HepG2 (cell line): ENCODE measurements around the gene MTIF3. TPM values are rescaled to one million over a fixed set of nuclear protein-coding genes. Genes with fewer than 3 reads are reported as not detected.

Experiments used
- ARID2 ChIP-seq: sonication (generic); formaldehyde crosslinking; IDR thresholded peaks from 2 replicates; pipeline ENCODE4 v1.8.1; 2022; ENCODE audit warnings: mild to moderate bottlenecking, missing genetic modification reagents, borderline replicate concordance
- ARNT2 ChIP-seq: sonication (generic); formaldehyde crosslinking; IDR thresholded peaks from 2 replicates; pipeline ENCODE4 v1.8.0; 2022; ENCODE audit warnings: mild to moderate bottlenecking, low read depth, missing genetic modification reagents, moderate library complexity
- FOXK1 ChIP-seq: sonication (generic); formaldehyde crosslinking; IDR thresholded peaks from 2 replicates; pipeline ENCODE4 v1.4.0; 2020; ENCODE audit warnings: low read depth, missing genetic modification reagents, borderline replicate concordance
- HDAC6 ChIP-seq: fragments of 200-600 bp; sonication (generic); IDR thresholded peaks from 2 replicates; pipeline ENCODE4 v1.7.0; 2017; ENCODE audit warnings: mild to moderate bottlenecking, antibody characterized with exemption, low read length, low read depth
- HMG20B ChIP-seq: conservative IDR thresholded peaks from 2 replicates; pipeline ENCODE4 v1.6.1; 2016; ENCODE audit warnings: missing genetic modification reagents, missing compliant biosample characterization
- NFKBIZ ChIP-seq: IDR thresholded peaks from 2 replicates; pipeline ENCODE4 v1.6.1; 2018; ENCODE audit warnings: missing genetic modification reagents, missing compliant biosample characterization
- NFYC ChIP-seq: IDR thresholded peaks from 2 replicates; pipeline ENCODE4 v1.6.1; 2016; ENCODE audit warnings: missing genetic modification reagents, missing compliant biosample characterization
- PHF21A ChIP-seq: sonication (generic); formaldehyde crosslinking; IDR thresholded peaks from 2 replicates; pipeline ENCODE4 v1.5.0; 2020; ENCODE audit warnings: mild to moderate bottlenecking, missing genetic modification reagents
- SMYD3 ChIP-seq: sonication (generic); formaldehyde crosslinking; IDR thresholded peaks from 2 replicates; pipeline ENCODE4 v1.8.1; 2023; ENCODE audit warnings: mild to moderate bottlenecking, missing genetic modification reagents
- SOX6 ChIP-seq, 2 experiments: fragments of 450-650 bp in 1 of 2; sonication (generic) in 1 of 2; formaldehyde crosslinking in 1 of 2; IDR thresholded peaks; 2 replicates each; pipeline versions ENCODE4 v1.4.0 to v1.6.1; 2017 to 2020; ENCODE audit warnings: antibody characterized with exemption in 1 of 2, mild to moderate bottlenecking in 1 of 2, missing genetic modification reagents in 1 of 2
- SSRP1 ChIP-seq: IDR thresholded peaks from 2 replicates; pipeline ENCODE4 v1.6.1; 2016; ENCODE audit warnings: control low read depth
- TARDBP ChIP-seq: sonication (generic); formaldehyde crosslinking; IDR thresholded peaks from 2 replicates; pipeline ENCODE4 v1.8.0; 2022; ENCODE audit warnings: mild to moderate bottlenecking, missing genetic modification reagents
- TCF12 ChIP-seq, 2 experiments: fragments of 450-650 bp in 1 of 2; sonication (generic) in 1 of 2; formaldehyde crosslinking in 1 of 2; IDR thresholded peaks; 2 replicates each; pipeline versions ENCODE4 v1.6.1 to v1.8.0; 2017 to 2022; ENCODE audit warnings: antibody characterized with exemption in 1 of 2, mild to moderate bottlenecking in 1 of 2, missing genetic modification reagents in 1 of 2, moderate library complexity in 1 of 2
- TRIM24 ChIP-seq: sonication (generic); formaldehyde crosslinking; IDR thresholded peaks from 2 replicates; pipeline ENCODE4 v1.8.0; 2022; ENCODE audit warnings: mild to moderate bottlenecking, missing genetic modification reagents
- ZFP1 ChIP-seq: IDR thresholded peaks from 2 replicates; pipeline ENCODE4 v1.6.1; 2016
- ZNF235 ChIP-seq: sonication (generic); formaldehyde crosslinking; IDR thresholded peaks from 2 replicates; pipeline ENCODE4 v1.8.1; 2023; ENCODE audit warnings: mild to moderate bottlenecking, missing genetic modification reagents, borderline replicate concordance
- ZNF33A ChIP-seq: sonication (generic); formaldehyde crosslinking; IDR thresholded peaks from 2 replicates; pipeline ENCODE4 v1.5.1; 2020; ENCODE audit warnings: missing genetic modification reagents, mild to moderate bottlenecking, moderate library complexity, borderline replicate concordance
- ZNF530 ChIP-seq: sonication (generic); formaldehyde crosslinking; IDR thresholded peaks from 2 replicates; pipeline ENCODE4 v1.5.0; 2020; ENCODE audit warnings: low read depth, mild to moderate bottlenecking, missing genetic modification reagents
- ZNF562 ChIP-seq: sonication (generic); formaldehyde crosslinking; IDR thresholded peaks from 2 replicates; pipeline ENCODE4 v1.8.0; 2022; ENCODE audit warnings: missing genetic modification reagents, borderline replicate concordance
- ZNF841 ChIP-seq: sonication (generic); formaldehyde crosslinking; IDR thresholded peaks from 2 replicates; pipeline ENCODE4 v1.8.1; 2023; ENCODE audit warnings: missing genetic modification reagents, borderline replicate concordance
- polyA plus RNA-seq, 8 experiments: library from polyadenylated mRNA; depleted of rRNA in 3 of 8; stranded (reverse) in 7 of 8; unstranded in 1 of 8; fragments of >200 nt; fragmentation: Illumina TruSeq in 4 of 8; extraction: Trizol in 4 of 8; gene quantifications; 2 replicates each; pipeline versions ENCODE4 v1.2.1 to v1.2.3, GENCODE V29; 2011 to 2016; ENCODE audit warnings: low read depth in 4 of 8, missing spikeins in 1 of 8, mixed read lengths in 1 of 8; ENCODE audit not compliant: insufficient read depth in 1 of 8
- total RNA-seq, 5 experiments: library from RNA; depleted of rRNA; stranded (reverse); fragments of >200 nt; fragmentation: Illumina TruSeq; extraction: Trizol; gene quantifications; 2 replicates each; pipeline ENCODE4 v1.2.3, GENCODE V29; 2016; ENCODE audit warnings: low read depth in 1 of 5
- TF ChIP-seq, protein P1 (sequence below): sonication (generic); formaldehyde crosslinking; IDR thresholded peaks from 2 replicates; pipeline ENCODE4 v1.4.0; 2020; ENCODE audit warnings: missing genetic modification reagents
- TF ChIP-seq, protein P2 (sequence below): IDR thresholded peaks from 2 replicates; pipeline ENCODE4 v1.6.1; 2018; ENCODE audit warnings: missing genetic modification reagents, mild to moderate bottlenecking, missing compliant biosample characterization
- TF ChIP-seq, protein P3 (sequence below): sonication (generic); formaldehyde crosslinking; IDR thresholded peaks from 2 replicates; pipeline ENCODE4 v1.5.0; 2020; ENCODE audit warnings: missing genetic modification reagents

The MTIF3 gene
- total and polyA plus RNA-seq, 2 of the 13 experiments (the other 11 are each of a cell fraction or from before 2014, with no cell fraction given) = 33.7 to 40.6 TPM

DNA sequence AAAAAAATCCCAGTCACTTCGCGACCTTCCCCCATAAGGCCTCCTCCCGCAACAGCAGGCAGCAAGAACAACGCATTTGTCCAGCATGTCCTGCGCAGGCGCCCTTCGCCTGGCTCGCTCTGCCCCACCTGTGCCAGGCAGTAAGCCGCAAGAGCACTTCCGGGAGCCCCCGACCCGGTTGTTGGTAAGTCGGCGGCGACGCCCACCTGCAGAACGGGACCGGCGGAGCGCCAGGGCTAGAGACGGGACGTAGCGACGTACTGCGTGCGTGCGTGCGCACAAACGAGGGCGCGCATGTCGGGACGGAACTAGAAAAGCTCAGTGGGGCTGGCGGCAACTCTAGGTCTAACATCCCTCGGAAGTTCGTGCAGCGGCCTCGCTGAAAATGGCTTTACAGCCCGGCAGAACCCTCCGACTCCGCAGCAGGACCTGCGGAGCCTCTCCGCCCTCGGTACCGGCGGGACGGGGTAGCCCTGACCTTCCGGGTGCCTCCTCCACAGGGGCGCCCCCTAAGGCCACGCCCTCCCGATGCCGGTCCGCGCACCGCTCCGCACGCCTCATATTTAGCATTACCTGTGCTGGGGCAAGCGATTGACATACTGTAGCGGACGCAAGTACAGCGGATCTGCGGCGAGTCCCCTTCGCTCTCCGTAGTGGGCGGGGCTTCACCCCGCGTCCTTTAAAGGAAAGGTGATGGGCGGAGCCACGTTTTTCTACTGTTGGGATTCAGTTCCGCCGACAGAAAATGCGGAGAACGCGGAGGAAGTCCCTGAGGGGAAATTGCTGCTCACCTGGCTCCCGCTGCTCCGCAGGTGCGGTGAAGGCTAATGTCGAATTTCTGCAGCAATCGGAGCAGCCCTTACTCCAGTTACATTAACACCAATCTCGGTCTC is at the start of gene MTIF3 (continued):
- TF ChIP-seq FOXK1 (CRISPR knock-in tag) (peak; percentile 38), ARNT2 (CRISPR knock-in tag) (peak; percentile 38), SOX6 (IDR thresholded peaks at IDR 0.05) (no peak), SOX6 (CRISPR knock-in tag; IDR thresholded peaks at IDR 0.05) (peak; percentile 76), HMG20B (CRISPR knock-in tag) (0 out of 2 replicates have a peak, but pooled peaks have one; percentile 19), SSRP1 (no peak), SMYD3 (CRISPR knock-in tag) (no peak), ZNF530 (no peak), ZNF562 (CRISPR knock-in tag) (no peak), TRIM24 (CRISPR knock-in tag) (no peak), ZNF33A (CRISPR knock-in tag) (no peak), NFYC (CRISPR knock-in tag) (peak; percentile 25; the same call in 1 of the 2 replicates), ZFP1 (no peak), TCF12 (IDR thresholded peaks at IDR 0.05) (no peak), TCF12 (CRISPR knock-in tag; IDR thresholded peaks at IDR 0.05) (no peak), TARDBP (CRISPR knock-in tag) (peak; percentile 60; the same call in 1 of the 2 replicates), PHF21A (CRISPR knock-in tag) (peak; percentile 86), ARID2 (CRISPR knock-in tag) (0 out of 2 replicates have a peak, but pooled peaks have one; percentile 30), HDAC6 (no peak), NFKBIZ (0 out of 2 replicates have a peak, but pooled peaks have one; percentile 32), ZNF841 (no peak), ZNF235 (CRISPR knock-in tag) (peak; percentile 66; the same call in 1 of the 2 replicates)
- TF ChIP-seq, protein P1, sequence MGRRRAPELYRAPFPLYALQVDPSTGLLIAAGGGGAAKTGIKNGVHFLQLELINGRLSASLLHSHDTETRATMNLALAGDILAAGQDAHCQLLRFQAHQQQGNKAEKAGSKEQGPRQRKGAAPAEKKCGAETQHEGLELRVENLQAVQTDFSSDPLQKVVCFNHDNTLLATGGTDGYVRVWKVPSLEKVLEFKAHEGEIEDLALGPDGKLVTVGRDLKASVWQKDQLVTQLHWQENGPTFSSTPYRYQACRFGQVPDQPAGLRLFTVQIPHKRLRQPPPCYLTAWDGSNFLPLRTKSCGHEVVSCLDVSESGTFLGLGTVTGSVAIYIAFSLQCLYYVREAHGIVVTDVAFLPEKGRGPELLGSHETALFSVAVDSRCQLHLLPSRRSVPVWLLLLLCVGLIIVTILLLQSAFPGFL = no peak
- TF ChIP-seq, protein P2, sequence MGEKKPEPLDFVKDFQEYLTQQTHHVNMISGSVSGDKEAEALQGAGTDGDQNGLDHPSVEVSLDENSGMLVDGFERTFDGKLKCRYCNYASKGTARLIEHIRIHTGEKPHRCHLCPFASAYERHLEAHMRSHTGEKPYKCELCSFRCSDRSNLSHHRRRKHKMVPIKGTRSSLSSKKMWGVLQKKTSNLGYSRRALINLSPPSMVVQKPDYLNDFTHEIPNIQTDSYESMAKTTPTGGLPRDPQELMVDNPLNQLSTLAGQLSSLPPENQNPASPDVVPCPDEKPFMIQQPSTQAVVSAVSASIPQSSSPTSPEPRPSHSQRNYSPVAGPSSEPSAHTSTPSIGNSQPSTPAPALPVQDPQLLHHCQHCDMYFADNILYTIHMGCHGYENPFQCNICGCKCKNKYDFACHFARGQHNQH = peak; percentile 65; the same call in 1 of the 2 replicates
- TF ChIP-seq, protein P3, sequence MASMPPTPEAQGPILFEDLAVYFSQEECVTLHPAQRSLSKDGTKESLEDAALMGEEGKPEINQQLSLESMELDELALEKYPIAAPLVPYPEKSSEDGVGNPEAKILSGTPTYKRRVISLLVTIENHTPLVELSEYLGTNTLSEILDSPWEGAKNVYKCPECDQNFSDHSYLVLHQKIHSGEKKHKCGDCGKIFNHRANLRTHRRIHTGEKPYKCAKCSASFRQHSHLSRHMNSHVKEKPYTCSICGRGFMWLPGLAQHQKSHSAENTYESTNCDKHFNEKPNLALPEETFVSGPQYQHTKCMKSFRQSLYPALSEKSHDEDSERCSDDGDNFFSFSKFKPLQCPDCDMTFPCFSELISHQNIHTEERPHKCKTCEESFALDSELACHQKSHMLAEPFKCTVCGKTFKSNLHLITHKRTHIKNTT (CRISPR knock-in tag) = no peak
